K562 (cell line): ENCODE results near the gene GAL3ST3. TPM values are rescaled to one million over a fixed set of nuclear protein-coding genes. Genes with fewer than 3 reads are reported as not detected.

Source experiments
- DPF2 ChIP-seq: fragments of 450-650 bp; IDR thresholded peaks from 2 replicates; pipeline ENCODE4 v1.6.1; 2016
- FIP1L1 ChIP-seq: fragments of 200-400 bp; formaldehyde crosslinking; IDR thresholded peaks from 2 replicates; pipeline ENCODE4 v1.6.1; 2018; ENCODE audit warnings: mild to moderate bottlenecking, low read depth, low read length; ENCODE audit not compliant: poor library complexity, severe bottlenecking
- GABPA ChIP-seq: fragments of 200-800 bp; sonication (Bioruptor generic); conservative IDR thresholded peaks from 2 replicates; pipeline ENCODE4 v1.6.1; 2016; ENCODE audit warnings: low read depth, missing genetic modification characterization, missing compliant biosample characterization
- ILF3 ChIP-seq: fragments of 450-650 bp; IDR thresholded peaks from 2 replicates; pipeline ENCODE4 v1.6.1; 2018; ENCODE audit warnings: antibody characterized with exemption, mild to moderate bottlenecking, moderate library complexity, borderline replicate concordance
- IRF9 ChIP-seq: fragments of 450-650 bp; IDR thresholded peaks from 2 replicates; pipeline ENCODE4 v1.6.1; 2016; ENCODE audit warnings: missing biosample characterization, missing genetic modification characterization
- MCM7 ChIP-seq, 2 experiments: fragments of 450-650 bp; IDR thresholded peaks; 2 replicates each; pipeline ENCODE4 v1.6.1; 2016 to 2018
- MXD1 ChIP-seq: fragments of 250-450 bp; sonication (Bioruptor Pico); IDR thresholded peaks from 2 replicates; pipeline ENCODE4 v1.8.0; 2021; ENCODE audit warnings: borderline replicate concordance, mild to moderate bottlenecking, moderate library complexity; ENCODE audit not compliant: poor library complexity, severe bottlenecking
- MYC ChIP-seq, 2 experiments: fragments of 250-450 bp in 1 of 2; sonication (Bioruptor Pico) in 1 of 2; IDR thresholded peaks; 2 replicates each; pipeline versions ENCODE4 v1.5.1 to v1.6.1; 2012 to 2021; ENCODE audit warnings: low read depth in 2 of 2, borderline replicate concordance in 1 of 2, improper control_type of control experiment in 1 of 2, low read length in 1 of 2, mild to moderate bottlenecking in 1 of 2, moderate library complexity in 1 of 2
- ZHX1 ChIP-seq: fragments of 150-350 bp; conservative IDR thresholded peaks from 2 replicates; pipeline ENCODE4 v1.6.1; 2014; ENCODE audit warnings: low read length
- ZNF175 ChIP-seq: fragments of 200-800 bp; sonication (Bioruptor generic); IDR thresholded peaks from 2 replicates; pipeline ENCODE4 v1.6.1; 2016; ENCODE audit warnings: low read depth, mild to moderate bottlenecking, missing genetic modification characterization, missing compliant biosample characterization
- ZNF347 ChIP-seq: fragments of 450-650 bp; formaldehyde crosslinking; IDR thresholded peaks from 2 replicates; pipeline ENCODE4 v1.4.0; 2020; ENCODE audit warnings: low read depth, mild to moderate bottlenecking, moderate library complexity
- ZNF561 ChIP-seq: fragments of 450-650 bp; formaldehyde crosslinking; conservative IDR thresholded peaks from 2 replicates; pipeline ENCODE4 v1.4.0; 2020; ENCODE audit warnings: mild to moderate bottlenecking, moderate library complexity
- ZSCAN32 ChIP-seq: fragments of 450-650 bp; formaldehyde crosslinking; IDR thresholded peaks from 2 replicates; pipeline ENCODE4 v1.4.0; 2020; ENCODE audit warnings: mild to moderate bottlenecking, moderate library complexity
- polyA plus RNA-seq, 8 experiments: library from polyadenylated mRNA; depleted of rRNA in 4 of 8; stranded (reverse) in 5 of 8; unstranded in 3 of 8; fragments of >200 nt; fragmentation: Nextera tagmentation in 2 of 8; fragmentation: Illumina TruSeq in 1 of 8; extraction: Ambion mirVana in 2 of 8; extraction: Trizol in 1 of 8; gene quantifications; 2 replicates each; pipeline versions ENCODE4 v1.2.1 to v1.2.3, GENCODE V29; 2011 to 2014; ENCODE audit warnings: inconsistent platforms in 1 of 8, missing spikeins in 1 of 8
- total RNA-seq, 7 experiments: library from RNA; depleted of rRNA in 6 of 7; stranded (reverse); fragments of >200 nt in 6 of 7; fragmentation: Illumina TruSeq in 2 of 7; extraction: Trizol in 2 of 7; gene quantifications; 2 replicates each; pipeline versions ENCODE4 v1.2.1 to v1.2.3, GENCODE V29; 2011 to 2021; ENCODE audit warnings: low replicate concordance in 1 of 7
- TF ChIP-seq, protein P1 (sequence below): fragments of 450-650 bp; IDR thresholded peaks from 2 replicates; pipeline ENCODE4 v1.6.1; 2018; ENCODE audit not compliant: partially characterized antibody
- TF ChIP-seq, protein P2 (sequence below): fragments of 250-450 bp; sonication (Bioruptor Pico); IDR thresholded peaks from 2 replicates; pipeline ENCODE4 v1.8.0; 2022; ENCODE audit warnings: inconsistent platforms, mild to moderate bottlenecking, moderate library complexity, borderline replicate concordance

Gene GAL3ST3
- total and polyA plus RNA-seq, 9 of the 15 experiments (the other 6 are each of a cell fraction or from before 2014, with no cell fraction given) = not detected

DNA sequence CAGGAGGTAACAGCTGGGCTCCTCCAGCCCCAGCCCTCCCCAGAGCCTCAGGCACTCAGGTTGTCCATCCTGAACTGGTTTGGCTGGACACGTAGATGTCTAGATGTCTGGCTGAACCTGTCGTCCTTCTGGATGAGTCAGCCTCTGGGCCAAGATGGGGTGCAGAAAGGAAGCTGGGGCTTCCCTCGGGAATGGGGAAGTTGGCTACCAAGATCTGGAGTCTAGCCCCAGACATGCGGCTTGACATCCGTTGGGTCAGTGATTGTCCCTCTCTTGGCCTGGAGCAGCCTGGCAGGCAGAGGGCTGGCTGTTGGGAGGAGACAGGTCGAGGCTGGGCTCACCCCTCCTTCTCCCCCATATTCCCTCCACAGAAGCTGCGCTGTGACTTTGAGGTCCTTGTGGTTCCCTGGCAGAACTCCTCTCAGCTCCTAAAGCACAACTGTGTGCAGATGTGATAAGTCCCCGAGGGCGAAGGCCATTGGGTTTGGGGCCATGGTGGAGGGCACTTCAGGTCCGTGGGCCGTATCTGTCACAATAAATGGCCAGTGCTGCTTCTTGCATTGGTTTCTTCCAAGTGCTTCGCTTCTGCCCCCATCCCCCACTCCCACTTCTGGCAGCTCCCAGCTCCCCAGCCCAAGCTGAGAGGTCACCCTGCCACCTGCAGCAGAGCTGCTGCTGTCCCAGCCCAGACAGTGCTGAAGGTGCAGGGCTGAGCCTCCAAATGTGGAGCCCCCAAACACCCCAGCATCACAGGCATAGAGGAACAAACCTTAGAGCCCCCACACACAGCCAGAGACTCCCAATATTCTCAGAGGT is 35.8 kb downstream of the GAL3ST3 start (continued):
- no peak for TF ChIP-seq IRF9 (tag)
- TF ChIP-seq GABPA (tag) = no peak
- TF ChIP-seq, protein P1, sequence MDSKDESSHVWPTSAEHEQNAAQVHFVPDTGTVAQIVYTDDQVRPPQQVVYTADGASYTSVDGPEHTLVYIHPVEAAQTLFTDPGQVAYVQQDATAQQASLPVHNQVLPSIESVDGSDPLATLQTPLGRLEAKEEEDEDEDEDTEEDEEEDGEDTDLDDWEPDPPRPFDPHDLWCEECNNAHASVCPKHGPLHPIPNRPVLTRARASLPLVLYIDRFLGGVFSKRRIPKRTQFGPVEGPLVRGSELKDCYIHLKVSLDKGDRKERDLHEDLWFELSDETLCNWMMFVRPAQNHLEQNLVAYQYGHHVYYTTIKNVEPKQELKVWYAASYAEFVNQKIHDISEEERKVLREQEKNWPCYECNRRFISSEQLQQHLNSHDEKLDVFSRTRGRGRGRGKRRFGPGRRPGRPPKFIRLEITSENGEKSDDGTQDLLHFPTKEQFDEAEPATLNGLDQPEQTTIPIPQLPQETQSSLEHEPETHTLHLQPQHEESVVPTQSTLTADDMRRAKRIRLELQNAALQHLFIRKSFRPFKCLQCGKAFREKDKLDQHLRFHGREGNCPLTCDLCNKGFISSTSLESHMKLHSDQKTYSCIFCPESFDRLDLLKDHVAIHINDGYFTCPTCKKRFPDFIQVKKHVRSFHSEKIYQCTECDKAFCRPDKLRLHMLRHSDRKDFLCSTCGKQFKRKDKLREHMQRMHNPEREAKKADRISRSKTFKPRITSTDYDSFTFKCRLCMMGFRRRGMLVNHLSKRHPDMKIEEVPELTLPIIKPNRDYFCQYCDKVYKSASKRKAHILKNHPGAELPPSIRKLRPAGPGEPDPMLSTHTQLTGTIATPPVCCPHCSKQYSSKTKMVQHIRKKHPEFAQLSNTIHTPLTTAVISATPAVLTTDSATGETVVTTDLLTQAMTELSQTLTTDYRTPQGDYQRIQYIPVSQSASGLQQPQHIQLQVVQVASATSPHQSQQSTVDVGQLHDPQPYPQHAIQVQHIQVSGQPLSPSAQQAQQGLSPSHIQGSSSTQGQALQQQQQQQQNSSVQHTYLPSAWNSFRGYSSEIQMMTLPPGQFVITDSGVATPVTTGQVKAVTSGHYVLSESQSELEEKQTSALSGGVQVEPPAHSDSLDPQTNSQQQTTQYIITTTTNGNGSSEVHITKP = peak; percentile 88
- TF ChIP-seq MYC (IDR thresholded peaks at IDR 0.05; ENCODE audit: low read depth, low read length) = 0 out of 2 replicates have a peak, but pooled peaks have one; percentile 21
- no peak for TF ChIP-seq MYC (CRISPR knock-in tag; IDR thresholded peaks at IDR 0.05; ENCODE audit: borderline replicate concordance, low read depth)
- TF ChIP-seq ZSCAN32 (CRISPR knock-in tag) = no peak
- no peak for TF ChIP-seq ZNF561 (CRISPR knock-in tag)
- TF ChIP-seq ZNF175 = no peak
- TF ChIP-seq FIP1L1 = no peak
- no peak for TF ChIP-seq MXD1 (CRISPR knock-in tag)
- no peak for TF ChIP-seq MCM7 (IDR thresholded peaks at IDR 0.05)
- TF ChIP-seq, protein P2, sequence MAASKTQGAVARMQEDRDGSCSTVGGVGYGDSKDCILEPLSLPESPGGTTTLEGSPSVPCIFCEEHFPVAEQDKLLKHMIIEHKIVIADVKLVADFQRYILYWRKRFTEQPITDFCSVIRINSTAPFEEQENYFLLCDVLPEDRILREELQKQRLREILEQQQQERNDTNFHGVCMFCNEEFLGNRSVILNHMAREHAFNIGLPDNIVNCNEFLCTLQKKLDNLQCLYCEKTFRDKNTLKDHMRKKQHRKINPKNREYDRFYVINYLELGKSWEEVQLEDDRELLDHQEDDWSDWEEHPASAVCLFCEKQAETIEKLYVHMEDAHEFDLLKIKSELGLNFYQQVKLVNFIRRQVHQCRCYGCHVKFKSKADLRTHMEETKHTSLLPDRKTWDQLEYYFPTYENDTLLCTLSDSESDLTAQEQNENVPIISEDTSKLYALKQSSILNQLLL (CRISPR knock-in tag) = no peak
- no peak for TF ChIP-seq ZNF347 (CRISPR knock-in tag)
- TF ChIP-seq ILF3 = no peak
- 0 out of 2 replicates have a peak, but pooled peaks have one; percentile 22 for TF ChIP-seq DPF2
- TF ChIP-seq ZHX1 = no peak
